T47D (cell line): ENCODE data around the gene METTL21C.

ENCODE experiments used
- DNase-seq, 2 experiments: peaks; one replicate each; pipeline versions ENCODE4 v3.0.0 to v3.0.0-alpha.2; 2011 to 2012; ENCODE audit warnings: low read depth in 1 of 2, low spot score in 1 of 2
- JUND ChIP-seq: IDR thresholded peaks from 2 replicates; pipeline ENCODE4 v1.6.1; 2012; ENCODE audit warnings: low read depth
- in situ Hi-C: cut with HindIII; loops from 2 replicates; pipeline ENCODE4 v1.10.0; 2016; ENCODE audit warnings: low sequenced_read_pairs, low pct_unique_long_range_greater_than_20kb

METTL21C gene

DNA sequence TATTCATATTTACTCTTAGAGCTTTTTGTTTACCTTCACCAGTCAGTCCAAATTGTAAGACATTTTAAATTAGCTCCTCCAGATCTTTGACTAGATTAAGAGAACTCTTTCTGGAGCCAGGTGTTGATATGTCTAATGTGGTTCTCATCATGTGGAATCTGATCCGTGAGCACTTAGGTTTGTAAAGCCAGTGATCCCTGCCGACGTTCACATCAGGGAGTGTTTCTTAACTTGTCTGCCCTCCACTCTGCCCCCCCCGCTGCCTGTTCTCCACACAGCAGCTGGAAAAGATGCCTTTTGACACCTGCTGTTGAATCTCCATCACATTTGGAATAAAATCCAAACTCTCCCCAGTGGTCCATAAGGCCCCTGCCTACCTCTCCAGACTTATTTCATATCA lies 17.7 kb downstream of the METTL21C start:
- no peak for DNase-seq
- in situ Hi-C loops, result no loop called here
- no peak for TF ChIP-seq JUND

DNA sequence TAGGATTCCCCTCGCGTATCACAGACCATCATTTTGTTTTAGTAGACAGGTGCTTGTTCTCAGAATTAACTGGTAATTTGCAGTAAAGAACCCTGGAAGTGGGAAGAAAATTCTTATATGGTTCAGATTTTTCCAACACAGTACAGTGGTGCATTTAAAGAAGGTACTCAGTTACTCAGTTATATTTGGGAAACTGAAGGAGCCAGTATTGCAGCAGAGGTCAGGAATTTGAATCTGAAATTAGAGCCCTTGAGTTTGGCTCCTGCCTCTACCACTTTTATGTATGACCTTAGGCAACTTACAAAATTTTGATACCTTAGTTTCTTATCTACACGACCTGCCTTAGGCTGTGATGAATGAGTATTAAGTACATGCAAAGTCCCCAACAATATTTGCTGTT lies 19.7 kb downstream of the METTL21C start:
- in situ Hi-C loops, result no loop called here
- TF ChIP-seq JUND, result no peak
- no peak for DNase-seq

DNA sequence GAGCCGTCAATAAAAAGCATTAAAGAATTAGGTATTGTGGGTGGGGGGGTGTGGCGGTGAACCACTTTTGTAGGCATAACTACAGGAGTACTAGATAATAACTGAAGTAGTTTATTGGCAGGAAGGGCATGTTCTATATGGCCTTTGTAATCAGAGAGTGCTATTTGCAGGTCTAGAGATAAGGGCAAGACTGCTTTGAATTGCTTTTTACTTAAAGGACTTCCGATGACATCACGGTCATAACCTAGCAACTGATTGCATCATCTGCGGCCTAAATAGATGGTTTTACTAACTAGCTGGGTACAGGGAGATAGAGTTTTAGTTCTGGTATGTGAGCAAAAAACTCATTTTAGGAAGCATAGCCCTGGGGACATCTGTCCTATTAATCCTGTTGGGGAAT lies 24.7 kb downstream of the METTL21C start:
- in situ Hi-C loops, result no loop called here
- no peak for DNase-seq
- TF ChIP-seq JUND, result no peak

DNA sequence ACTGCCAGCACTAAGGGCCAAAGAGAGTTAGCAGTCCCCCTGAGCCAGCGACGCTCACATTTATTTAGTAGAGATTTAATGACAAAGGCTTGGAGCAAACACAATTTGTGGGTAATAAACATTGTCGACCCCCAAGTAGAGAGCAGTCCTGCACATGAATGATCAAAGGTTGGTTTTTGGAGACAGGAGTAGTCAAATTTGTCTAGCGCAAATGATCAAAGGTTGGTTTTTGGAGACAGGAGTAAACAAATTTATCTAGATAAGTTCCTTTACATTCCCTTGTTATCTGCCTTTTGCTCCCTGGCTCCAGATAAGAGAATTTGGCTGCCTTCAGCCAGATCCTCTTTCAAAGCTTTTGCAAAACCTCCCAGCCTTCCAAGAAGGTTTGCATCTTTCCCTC lies 26.9 kb downstream of the METTL21C start:
- in situ Hi-C loops, result no loop called here
- no peak for DNase-seq
- no peak for TF ChIP-seq JUND

DNA sequence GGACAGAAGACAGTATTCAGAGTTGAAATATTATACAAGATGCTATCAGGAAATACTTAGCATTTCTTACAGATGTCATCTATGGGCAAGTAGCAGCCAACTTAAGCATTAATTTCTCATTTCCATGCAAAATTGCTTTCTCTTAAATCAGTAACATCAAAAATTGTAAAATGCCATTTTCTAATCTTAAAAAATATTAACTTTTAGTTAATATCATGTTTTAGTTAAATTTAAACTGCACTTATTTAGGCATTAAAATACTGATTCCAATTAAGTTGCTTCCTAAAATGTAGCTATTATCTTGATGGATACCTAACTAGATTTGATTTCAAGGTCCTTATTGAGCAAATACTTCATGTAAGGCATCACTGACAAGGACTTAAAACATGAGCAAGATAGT lies 27.8 kb downstream of the METTL21C start:
- DNase-seq, result no peak
- in situ Hi-C loops, result no loop called here
- TF ChIP-seq JUND, result no peak

DNA sequence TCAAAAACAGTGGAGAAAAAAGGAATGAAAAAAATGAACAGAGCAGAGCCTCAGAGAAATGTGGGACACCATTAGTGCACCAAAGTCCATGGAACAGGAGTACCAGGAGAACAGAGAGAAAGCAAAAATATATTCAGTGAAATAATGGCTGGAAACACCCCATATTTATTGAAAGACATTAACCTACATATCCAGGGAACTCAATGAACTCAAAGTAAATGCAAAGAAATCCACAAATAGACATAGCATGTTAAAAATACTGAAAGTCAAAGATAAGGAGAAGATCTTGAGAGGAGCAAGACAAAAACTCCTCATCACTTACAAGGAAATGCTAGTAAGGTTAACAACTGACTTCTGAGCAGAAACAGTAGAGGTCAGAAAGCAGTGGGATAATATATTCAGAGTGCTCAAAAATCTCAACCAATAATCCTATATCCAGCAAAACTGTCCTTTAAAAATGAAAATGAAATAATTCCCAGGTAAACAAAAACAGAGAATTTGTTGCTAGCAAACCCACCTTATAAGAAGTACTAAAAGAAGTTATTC lies 35.6 kb downstream of the METTL21C start:
- TF ChIP-seq JUND, result no peak
- DNase-seq, result no peak
- in situ Hi-C loops, result no loop called here

DNA sequence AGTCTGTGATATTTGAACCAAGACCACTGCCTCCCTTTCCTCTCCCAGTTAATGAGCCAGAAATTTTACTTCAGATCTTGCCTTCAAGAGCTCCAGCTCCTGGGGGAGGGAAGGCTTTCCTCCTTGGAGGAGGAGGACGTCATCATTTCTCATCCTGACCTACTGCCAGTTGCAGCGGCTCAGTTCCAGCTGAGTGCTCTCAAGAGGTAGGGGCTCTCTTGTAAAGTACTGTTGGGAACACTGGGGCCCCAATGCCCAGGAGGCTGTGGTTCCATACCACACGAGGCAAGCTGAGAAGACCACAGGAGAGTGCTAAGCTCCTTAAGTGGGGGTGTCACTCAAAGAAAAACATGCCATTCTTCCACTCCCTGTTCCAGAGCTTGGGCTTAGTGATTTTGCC lies 36.2 kb downstream of the METTL21C start:
- TF ChIP-seq JUND, result no peak
- in situ Hi-C loops, result no loop called here
- DNase-seq, result no peak

DNA sequence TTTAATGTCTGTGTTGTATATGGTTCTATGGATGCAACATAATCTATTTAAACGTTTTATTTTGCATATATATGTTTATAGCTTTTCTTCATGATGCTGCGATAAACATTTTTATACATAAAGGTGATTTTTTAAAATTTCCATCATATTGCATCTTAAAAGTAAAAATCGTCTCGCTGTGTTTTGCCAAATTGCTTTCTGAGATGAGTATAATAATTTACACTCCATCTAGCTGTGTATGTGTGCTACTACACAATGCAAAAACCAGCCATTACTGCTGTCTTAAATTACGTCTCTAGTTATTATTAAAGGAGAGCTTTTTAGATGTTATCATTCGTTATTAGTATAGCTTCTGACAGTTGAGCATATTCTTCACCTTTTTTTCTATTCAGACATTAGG lies 37.2 kb downstream of the METTL21C start:
- no peak for TF ChIP-seq JUND
- peak in 1 of 2 experiments; percentile 1 for DNase-seq
- in situ Hi-C loops, result no loop called here

DNA sequence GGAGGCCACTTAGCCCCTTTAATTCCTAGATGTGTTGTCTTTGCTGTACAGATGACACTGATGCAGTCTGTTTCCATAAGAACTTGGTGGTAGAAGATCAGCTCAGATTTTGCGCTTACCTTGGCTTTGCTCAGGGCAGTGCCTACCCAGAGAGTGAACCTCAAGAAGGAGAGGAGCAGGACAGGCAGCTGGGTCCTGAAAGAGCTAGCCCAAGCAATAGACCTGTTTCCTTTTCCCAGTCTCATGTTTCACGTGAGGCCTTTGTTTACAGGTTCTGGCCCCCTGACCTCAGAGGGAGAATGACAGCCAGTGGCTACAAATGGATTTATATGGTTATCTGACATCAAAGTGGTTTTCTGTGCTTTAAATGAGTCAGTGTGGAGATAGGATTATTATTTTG lies 40.1 kb downstream of the METTL21C start:
- TF ChIP-seq JUND, result no peak
- DNase-seq, result no peak
- in situ Hi-C loops, result no loop called here

DNA sequence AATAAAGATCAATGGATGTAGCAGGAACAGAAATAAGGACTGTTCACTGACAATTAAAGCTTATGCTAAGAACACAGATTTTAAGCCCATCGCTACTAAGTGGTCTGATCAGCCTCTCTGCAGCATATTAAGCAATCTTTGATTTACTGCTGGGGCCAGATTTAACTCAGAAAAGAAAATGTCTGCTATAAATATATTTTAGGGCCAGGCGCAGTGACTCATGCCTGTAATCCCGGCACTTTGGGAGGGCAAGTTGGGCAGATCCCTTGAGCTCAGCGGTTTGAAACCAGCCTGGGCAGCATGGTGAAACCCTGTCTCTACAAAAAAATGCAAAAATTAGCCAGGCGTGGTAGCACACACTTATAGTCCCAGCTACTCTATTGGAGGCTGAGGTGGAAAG lies 43.0 kb downstream of the METTL21C start:
- TF ChIP-seq JUND, result no peak
- in situ Hi-C loops, result no loop called here
- no peak for DNase-seq

DNA sequence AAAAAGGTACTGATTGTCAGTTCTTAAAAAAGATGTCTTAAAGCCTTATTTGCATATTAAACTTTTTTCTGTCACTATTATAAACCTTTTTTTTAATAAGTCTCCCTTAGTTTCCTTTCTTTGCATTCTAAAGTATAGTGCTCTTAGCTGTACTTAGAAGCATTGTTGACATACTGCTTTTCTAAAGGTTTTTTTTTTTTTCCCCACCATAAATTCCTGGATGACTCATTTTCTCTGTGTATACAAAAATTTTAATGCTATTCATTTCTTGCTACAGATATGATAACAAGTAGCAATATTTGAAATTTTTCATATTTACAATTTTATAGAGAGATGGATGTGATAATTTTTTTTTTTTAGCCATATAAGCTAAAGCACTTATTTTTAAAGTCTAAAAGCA lies 43.5 kb downstream of the METTL21C start:
- no peak for DNase-seq
- in situ Hi-C loops, result no loop called here
- no peak for TF ChIP-seq JUND

DNA sequence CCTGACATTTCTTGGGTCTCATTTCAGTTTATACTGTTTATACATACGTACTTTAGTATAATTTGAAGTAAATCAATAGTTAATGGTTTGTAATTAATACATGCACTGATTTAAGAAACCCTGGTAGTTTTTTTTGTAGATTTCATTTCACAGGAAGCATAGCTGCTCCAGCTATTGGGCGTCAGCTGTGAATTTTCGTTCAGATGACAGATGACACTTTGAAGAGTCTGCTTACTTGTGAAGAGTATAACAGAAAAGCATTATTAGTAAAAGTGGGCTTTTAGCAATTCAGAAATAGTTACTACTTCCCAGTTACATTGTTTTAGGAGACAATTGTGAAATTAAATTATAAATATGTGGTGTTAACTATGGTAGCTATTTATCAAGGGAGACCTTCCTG lies 44.4 kb downstream of the METTL21C start:
- TF ChIP-seq JUND, result no peak
- in situ Hi-C loops, result no loop called here
- DNase-seq, result no peak

DNA sequence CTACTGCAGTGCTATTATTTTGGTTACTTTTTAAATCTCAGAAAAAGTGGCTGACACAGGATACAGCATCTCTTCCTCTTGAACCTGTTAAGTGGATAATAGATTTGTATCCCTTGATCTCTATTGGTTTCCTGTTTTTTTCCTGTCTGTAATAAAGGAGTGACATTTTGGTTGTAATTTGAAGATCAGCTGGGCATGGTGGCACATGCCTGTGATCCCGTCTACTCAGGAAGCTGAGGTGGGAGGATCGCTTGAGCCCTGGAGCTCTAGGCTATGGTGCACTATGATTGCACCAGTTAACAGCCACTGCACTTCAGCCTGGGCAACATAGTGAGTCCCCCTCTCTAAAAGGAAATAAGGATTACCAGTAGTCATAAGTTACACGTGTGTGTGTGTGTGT lies 46.8 kb downstream of the METTL21C start:
- DNase-seq, result no peak
- in situ Hi-C loops, result no loop called here
- TF ChIP-seq JUND, result no peak

DNA sequence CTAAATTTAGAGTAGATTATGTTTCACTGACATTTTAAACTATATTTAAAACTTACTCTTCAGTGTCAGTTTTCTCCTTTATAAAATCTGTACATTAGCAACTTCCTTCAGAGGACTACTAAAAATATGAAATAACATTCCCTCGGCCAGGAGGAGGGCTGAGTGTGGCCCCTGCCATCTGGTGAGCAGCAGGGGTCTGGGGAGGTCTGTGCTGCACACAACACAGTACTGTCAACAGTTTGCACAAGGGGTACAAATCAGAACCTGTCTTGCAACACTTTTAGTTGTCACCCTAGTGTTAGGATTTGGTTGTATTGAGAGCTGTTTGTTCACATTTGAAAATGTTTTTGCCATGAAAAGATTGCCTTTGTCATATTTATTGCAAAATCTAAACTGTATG lies 49.1 kb downstream of the METTL21C start:
- no peak for DNase-seq
- no peak for TF ChIP-seq JUND
- in situ Hi-C loops, result no loop called here
